ENCODE data around the gene TMEM107.

The TMEM107 gene

GRCh38 chr17:8153957-8154607 is 22.1 kb downstream of the TMEM107 start (continued):
- TF ChIP-seq ZBTB26 (tag by site-specific recombination; optimal IDR thresholded peaks at IDR 0.05) (peak; percentile 33), KLF16 (tag by site-specific recombination; IDR thresholded peaks at IDR 0.05) (peak; percentile 97), GLIS2 (tag by site-specific recombination; IDR thresholded peaks at IDR 0.05) (peak; percentile 96), ZNF138 (tag by site-specific recombination; IDR thresholded peaks at IDR 0.05; ENCODE audit: borderline replicate concordance) (no peak), ZNF561 (tag by site-specific recombination; IDR thresholded peaks at IDR 0.05; ENCODE audit: borderline replicate concordance) (peak; percentile 87; the same call in 1 of the 2 replicates), PRDM1 (tag by site-specific recombination; IDR thresholded peaks at IDR 0.05) (no peak), ZNF140 (tag by site-specific recombination; IDR thresholded peaks at IDR 0.05) (no peak), ZBTB21 (tag by site-specific recombination; IDR thresholded peaks at IDR 0.05) (peak; percentile 97), ZNF768 (tag by site-specific recombination; IDR thresholded peaks at IDR 0.05) (no peak), ZNF830 (tag by site-specific recombination; IDR thresholded peaks at IDR 0.05; ENCODE audit: low read depth) (no peak), ZNF449 (tag by site-specific recombination; IDR thresholded peaks at IDR 0.05) (peak; percentile 48; the same call in 1 of the 2 replicates), BCL11A (tag by site-specific recombination; IDR thresholded peaks at IDR 0.05; ENCODE audit: low read depth) (no peak), OSR2 (tag by site-specific recombination; IDR thresholded peaks at IDR 0.05) (peak; percentile 45), ZNF623 (tag by site-specific recombination; IDR thresholded peaks at IDR 0.05) (0 out of 2 replicates have a peak, but pooled peaks have one; percentile 9), IKZF3 (tag by site-specific recombination; IDR thresholded peaks at IDR 0.05) (peak; percentile 99), ZSCAN5A (tag by site-specific recombination; IDR thresholded peaks at IDR 0.05) (no peak), ZFHX2 (tag by site-specific recombination; conservative IDR thresholded peaks at IDR 0.05) (peak; percentile 92), ZNF555 (tag by site-specific recombination; conservative IDR thresholded peaks at IDR 0.05) (no peak), HOXA7 (CRISPR knock-in tag; IDR thresholded peaks at IDR 0.05; ENCODE audit: borderline replicate concordance) (no peak), ZNF777 (tag by site-specific recombination; IDR thresholded peaks at IDR 0.05; ENCODE audit: borderline replicate concordance) (no peak), SP7 (tag by site-specific recombination; IDR thresholded peaks at IDR 0.05) (peak; percentile 85), ZNF214 (tag by site-specific recombination; IDR thresholded peaks at IDR 0.05; ENCODE audit: borderline replicate concordance) (no peak), ATF2 (tag by site-specific recombination; IDR thresholded peaks at IDR 0.05; ENCODE audit: low read depth) (peak; percentile 76), WT1 (tag by site-specific recombination; IDR thresholded peaks at IDR 0.05) (peak; percentile 88), ZNF48 (tag by site-specific recombination; IDR thresholded peaks at IDR 0.05) (no peak), REST (tag by site-specific recombination; IDR thresholded peaks at IDR 0.05) (peak; percentile 37; the same call in 1 of the 2 replicates), ZNF677 (tag by site-specific recombination; IDR thresholded peaks at IDR 0.05) (no peak), ZNF701 (tag by site-specific recombination; IDR thresholded peaks at IDR 0.05) (no peak), KLF1 (tag by site-specific recombination; IDR thresholded peaks at IDR 0.05) (peak; percentile 97), SCRT1 (tag by site-specific recombination; IDR thresholded peaks at IDR 0.05; ENCODE audit: borderline replicate concordance) (no peak), ZNF366 (tag by site-specific recombination; conservative IDR thresholded peaks at IDR 0.05) (peak; percentile 71)
